Caco-2 (cell line): Measurements from ENCODE around the gene C20orf202. TPM values are rescaled to one million over a fixed set of nuclear protein-coding genes. Genes with fewer than 3 reads are reported as not detected.

Source experiments
- BruUV-seq: library from RNA; stranded (reverse); fragments of 400-500 nt; replicated peaks from 2 replicates; lab custom pipeline; 2021; lab: Mats Ljungman, UMichigan
- CTCF ChIA-PET: fragments of 300-600 bp; sonication (Branson Sonifier 250); formaldehyde crosslinking; loops from one replicate; lab custom pipeline; 2022; ENCODE audit warnings: antibody characterized with exemption; lab: Charles Lee
- POLR2A ChIA-PET: fragments of 300-600 bp; sonication (Branson Sonifier 250); formaldehyde crosslinking; loops from one replicate; lab custom pipeline; 2022; ENCODE audit warnings: antibody characterized with exemption; lab: Charles Lee
- DNase-seq, 2 experiments: peaks; one replicate each; pipeline versions ENCODE4 v3.0.0 to v3.0.0-alpha.2; 2020 to 2022
- H3K27me3 ChIP-seq: replicated peaks from 2 replicates; pipeline ENCODE4 v1.6.0; 2011; ENCODE audit warnings: low read length; ENCODE audit not compliant: control insufficient read depth, insufficient read depth
- H3K36me3 ChIP-seq: 2 replicates; pipeline ENCODE4 v1.5.1; 2011; ENCODE audit warnings: low read length; ENCODE audit not compliant: control insufficient read depth, insufficient read depth
- H3K4me1 ChIP-seq: fragments of 250-450 bp; sonication (Bioruptor Pico); 2 replicates; pipeline ENCODE4 v1.5.1; 2020; ENCODE audit warnings: mild to moderate bottlenecking
- H3K4me3 ChIP-seq: 2 replicates; pipeline ENCODE4 v1.5.1; 2011; ENCODE audit warnings: low read depth, mild to moderate bottlenecking, control low read depth, low read length
- H3K9me3 ChIP-seq: fragments of 250-450 bp; sonication (Bioruptor Pico); 2 replicates; pipeline ENCODE4 v1.5.1; 2020; ENCODE audit warnings: mild to moderate bottlenecking, moderate library complexity
- H3K27ac Mint-ChIP-seq: one replicate; pipeline ENCODE4 v1.8.0; 2022; ENCODE audit warnings: mixed read lengths; ENCODE audit not compliant: unreplicated experiment
- H3K27me3 Mint-ChIP-seq: one replicate; pipeline ENCODE4 v1.8.0; 2022; ENCODE audit warnings: mixed read lengths; ENCODE audit not compliant: insufficient read depth, unreplicated experiment
- H3K36me3 Mint-ChIP-seq: one replicate; pipeline ENCODE4 v1.8.0; 2022; ENCODE audit warnings: mild to moderate bottlenecking, mixed read lengths; ENCODE audit not compliant: insufficient read depth, unreplicated experiment
- H3K4me1 Mint-ChIP-seq: one replicate; pipeline ENCODE4 v1.8.0; 2022; ENCODE audit warnings: low read depth, mixed read lengths; ENCODE audit not compliant: unreplicated experiment
- H3K4me3 Mint-ChIP-seq: one replicate; pipeline ENCODE4 v1.8.0; 2022; ENCODE audit warnings: mild to moderate bottlenecking, moderate library complexity, mixed read lengths; ENCODE audit not compliant: unreplicated experiment
- H3K9me3 Mint-ChIP-seq: one replicate; pipeline ENCODE4 v1.8.0; 2022; ENCODE audit warnings: mixed read lengths; ENCODE audit not compliant: unreplicated experiment
- CTCF ChIP-seq, 2 experiments: fragments of 200-600 bp in 1 of 2; IDR thresholded peaks; 1 replicate in 1 of 2; 2 replicates in 1 of 2; pipeline versions ENCODE4 v1.5.1 to v1.8.0; 2011 to 2022; ENCODE audit warnings: antibody characterized with exemption in 1 of 2, control low read depth in 1 of 2, inconsistent platforms in 1 of 2, low read depth in 1 of 2, low read length in 1 of 2, mild to moderate bottlenecking in 1 of 2, moderate library complexity in 1 of 2; ENCODE audit not compliant: insufficient read depth in 1 of 2, severe bottlenecking in 1 of 2, unreplicated experiment in 1 of 2
- intact Hi-C: fragments of 100-400 bp; cut with micrococcal nuclease; formaldehyde crosslinking; loops from one replicate; pipeline ENCODE4 v1.10.0; 2022; ENCODE audit not compliant: unreplicated experiment
- total RNA-seq: library from RNA; stranded (reverse); gene quantifications from 2 replicates; pipeline ENCODE4 v1.2.3, GENCODE V29; 2022

C20orf202 gene
- total RNA-seq, 1 experiment from 2014 or later, result not detected

- ChIA-PET POLR2A (no interaction called here), CTCF (no interaction called here)
- intact Hi-C loops, result no loop called here
Observed at GRCh38 chr20:1199212-1199873, 3.9 kb upstream of the C20orf202 start.

GRCh38 chr20:1199964-1200363 lies 3.3 kb upstream of the C20orf202 start:
- ChIA-PET CTCF (no interaction called here), POLR2A (no interaction called here)
- Histone ChIP-seq H3K4me1 (no peaks in the 10 kb centered on the region), H3K9me3 (no peaks in the 10 kb centered on the region), H3K4me3 (no peak overlapping the region), H3K27me3 (no peaks in the 10 kb centered on the region; the same call in 1 of the 2 replicates), H3K36me3 (no peaks in the 10 kb centered on the region)
- H3K9me3 Mint-ChIP-seq, result no peaks in the 10 kb centered on the region
- TF ChIP-seq CTCF (IDR thresholded peaks at IDR 0.05; ENCODE audit: insufficient read depth in 1 of 2, low read depth in 1 of 2, low read length in 1 of 2, severe bottlenecking in 1 of 2, unreplicated experiment in 1 of 2), result no peak
- H3K36me3 Mint-ChIP-seq, result peaks cover 4% of the 10 kb centered on the region
- BruUV-seq, result no TSS peak
- intact Hi-C loops, result no loop called here
- H3K27me3 Mint-ChIP-seq, result peaks cover 5% of the 10 kb centered on the region
- H3K4me1 Mint-ChIP-seq, result no peaks in the 10 kb centered on the region
- H3K4me3 Mint-ChIP-seq, result no peak overlapping the region
- DNase-seq, result no peak
- H3K27ac Mint-ChIP-seq, result no peak overlapping the region

More at GRCh38 chr20:1199212-1199873, 3.9 kb upstream of the C20orf202 start:
- TF ChIP-seq CTCF (IDR thresholded peaks at IDR 0.05; ENCODE audit: insufficient read depth in 1 of 2, low read depth in 1 of 2, low read length in 1 of 2, severe bottlenecking in 1 of 2, unreplicated experiment in 1 of 2), result no peak
- DNase-seq, result no peak
- H3K4me3 Mint-ChIP-seq, result no peak overlapping the region
- no peaks in the 10 kb centered on the region for H3K4me1 ChIP-seq
- BruUV-seq, result no TSS peak
- no peaks in the 10 kb centered on the region for H3K9me3 Mint-ChIP-seq
- no peak overlapping the region for H3K4me3 ChIP-seq
- peaks cover 5% of the 10 kb centered on the region for H3K27me3 Mint-ChIP-seq
- H3K36me3 ChIP-seq, result no peaks in the 10 kb centered on the region
- no peaks in the 10 kb centered on the region for H3K4me1 Mint-ChIP-seq
- peaks cover 4% of the 10 kb centered on the region for H3K36me3 Mint-ChIP-seq
- H3K27ac Mint-ChIP-seq, result no peak overlapping the region
- no peaks in the 10 kb centered on the region for H3K9me3 ChIP-seq
- H3K27me3 ChIP-seq, result no peaks in the 10 kb centered on the region; the same call in 1 of the 2 replicates

GRCh38 chr20:1203630-1204029 lies 376 bp downstream of the C20orf202 start:
- H3K4me3 Mint-ChIP-seq, result no peak overlapping the region
- Histone ChIP-seq H3K4me1 (no peaks in the 10 kb centered on the region), H3K9me3 (no peaks in the 10 kb centered on the region), H3K36me3 (no peaks in the 10 kb centered on the region), H3K27me3 (no peaks in the 10 kb centered on the region; the same call in 1 of the 2 replicates), H3K4me3 (no peak overlapping the region)
- ChIA-PET CTCF (interaction anchor here (0.6 kb wide), 1 partner anchor 10 kb away, joined by 3 read pairs; no protein-coding TSS in a partner anchor), POLR2A (no interaction called here)
- intact Hi-C loops, result no loop called here
- H3K27me3 Mint-ChIP-seq, result peaks cover 8% of the 10 kb centered on the region
- no peaks in the 10 kb centered on the region for H3K9me3 Mint-ChIP-seq
- no peak for TF ChIP-seq CTCF (IDR thresholded peaks at IDR 0.05; ENCODE audit: insufficient read depth in 1 of 2, low read depth in 1 of 2, low read length in 1 of 2, severe bottlenecking in 1 of 2, unreplicated experiment in 1 of 2)
- H3K4me1 Mint-ChIP-seq, result no peaks in the 10 kb centered on the region
- BruUV-seq, result no TSS peak
- H3K36me3 Mint-ChIP-seq, result peaks cover 4% of the 10 kb centered on the region
- no peak overlapping the region for H3K27ac Mint-ChIP-seq
- no peak for DNase-seq
